Mesenchymal stem cell (in vitro differentiated cells and primary cell): ENCODE measurements around the gene SNTG2.

Experiments
- DNase-seq: peaks from one replicate; pipeline ENCODE4 v3.0.0-alpha.2; 2013
- H2AFZ ChIP-seq: one replicate; pipeline ENCODE4 v1.6.1; 2013; ENCODE audit warnings: low read depth, mild to moderate bottlenecking, control low read depth, inconsistent platforms, low read length, moderate library complexity
- H2AK5ac ChIP-seq: 2 replicates; pipeline ENCODE4 v1.6.1; 2013; ENCODE audit warnings: low read length, moderate library complexity, mild to moderate bottlenecking, inconsistent platforms; ENCODE audit not compliant: severe bottlenecking
- H2BK120ac ChIP-seq: one replicate; pipeline ENCODE4 v1.6.1; 2013; ENCODE audit warnings: low read depth, mild to moderate bottlenecking, inconsistent platforms, low read length, moderate library complexity
- H2BK12ac ChIP-seq, 2 experiments: one replicate each; pipeline ENCODE4 v1.6.1; 2013; ENCODE audit warnings: inconsistent platforms in 2 of 2, low read length in 2 of 2, mild to moderate bottlenecking in 2 of 2, moderate library complexity in 2 of 2, control low read depth in 1 of 2
- H2BK15ac ChIP-seq: one replicate; pipeline ENCODE4 v1.6.1; 2013; ENCODE audit warnings: mild to moderate bottlenecking, low read depth, inconsistent platforms; ENCODE audit not compliant: poor library complexity, severe bottlenecking
- H2BK5ac ChIP-seq: 2 replicates; pipeline ENCODE4 v1.6.1; 2013; ENCODE audit warnings: low read depth, mild to moderate bottlenecking, low read length, control low read depth, inconsistent platforms; ENCODE audit not compliant: poor library complexity, severe bottlenecking
- H3K14ac ChIP-seq, 2 experiments: one replicate each; pipeline ENCODE4 v1.6.1; 2013; ENCODE audit warnings: inconsistent platforms in 2 of 2, low read length in 2 of 2, control low read depth in 1 of 2, mild to moderate bottlenecking in 1 of 2, moderate library complexity in 1 of 2
- H3K18ac ChIP-seq, 2 experiments: one replicate each; pipeline ENCODE4 v1.6.1; 2013; ENCODE audit warnings: inconsistent platforms in 2 of 2, low read length in 2 of 2, control low read depth in 1 of 2, low read depth in 1 of 2, mild to moderate bottlenecking in 1 of 2
- H3K23ac ChIP-seq, 2 experiments: one replicate each; pipeline ENCODE4 v1.6.1; 2013; ENCODE audit warnings: inconsistent platforms in 2 of 2, low read length in 2 of 2, mild to moderate bottlenecking in 2 of 2, moderate library complexity in 2 of 2, control low read depth in 1 of 2
- H3K27ac ChIP-seq: 2 replicates; pipeline ENCODE4 v1.5.1; 2013; ENCODE audit warnings: mild to moderate bottlenecking, moderate library complexity, low read length, control low read depth, inconsistent platforms; ENCODE audit not compliant: poor library complexity, severe bottlenecking
- H3K27me3 ChIP-seq, 2 experiments: 2 replicates each; pipeline versions ENCODE4 v1.6.1 to v1.7.0; 2013; ENCODE audit warnings: low read length in 2 of 2, mild to moderate bottlenecking in 2 of 2, moderate library complexity in 2 of 2, control low read depth in 1 of 2, inconsistent platforms in 1 of 2; ENCODE audit not compliant: control insufficient read depth in 1 of 2, insufficient read depth in 1 of 2
- H3K36me3 ChIP-seq, 2 experiments: 2 replicates each; pipeline versions ENCODE4 v1.6.1 to v1.7.0; 2013; ENCODE audit warnings: low read length in 2 of 2, control low read depth in 1 of 2, inconsistent platforms in 1 of 2, low read depth in 1 of 2, mild to moderate bottlenecking in 1 of 2; ENCODE audit not compliant: insufficient read depth in 2 of 2, control insufficient read depth in 1 of 2
- H3K4ac ChIP-seq, 2 experiments: one replicate each; pipeline ENCODE4 v1.6.1; 2013; ENCODE audit warnings: inconsistent platforms in 2 of 2, low read length in 2 of 2, mild to moderate bottlenecking in 2 of 2, moderate library complexity in 2 of 2, control low read depth in 1 of 2, low read depth in 1 of 2
- H3K4me1 ChIP-seq: 2 replicates; pipeline ENCODE4 v1.6.1; 2013; ENCODE audit warnings: low read depth, low read length, control low read depth; ENCODE audit not compliant: control insufficient read depth, insufficient read depth
- H3K4me2 ChIP-seq: 2 replicates; pipeline ENCODE4 v1.6.1; 2013; ENCODE audit warnings: low read length, mild to moderate bottlenecking, inconsistent platforms; ENCODE audit not compliant: poor library complexity, severe bottlenecking
- H3K4me3 ChIP-seq, 2 experiments: 2 replicates each; pipeline versions ENCODE4 v1.5.1 to v1.7.0; 2013; ENCODE audit warnings: low read length in 2 of 2, mild to moderate bottlenecking in 2 of 2, control low read depth in 1 of 2, low read depth in 1 of 2; ENCODE audit not compliant: insufficient read depth in 1 of 2
- H3K79me1 ChIP-seq: replicated peaks from 2 replicates; pipeline ENCODE4 v1.6.1; 2013; ENCODE audit warnings: mild to moderate bottlenecking, control low read depth, low read length, inconsistent platforms; ENCODE audit not compliant: poor library complexity, severe bottlenecking
- H3K9ac ChIP-seq: 2 replicates; pipeline ENCODE4 v1.7.0; 2013; ENCODE audit warnings: mild to moderate bottlenecking, low read length, moderate library complexity
- H3K9me3 ChIP-seq: 2 replicates; pipeline ENCODE4 v1.7.0; 2013; ENCODE audit warnings: mild to moderate bottlenecking, low read length; ENCODE audit not compliant: control insufficient read depth
- H4K8ac ChIP-seq: one replicate; pipeline ENCODE4 v1.6.1; 2013; ENCODE audit warnings: inconsistent platforms, mild to moderate bottlenecking, low read length, moderate library complexity
- H4K91ac ChIP-seq: one replicate; pipeline ENCODE4 v1.6.1; 2013; ENCODE audit warnings: mild to moderate bottlenecking, low read length, inconsistent platforms
- WGBS: methylation state at CpG from one replicate; pipeline ENCODE4 v1.1.7; 2013; ENCODE audit warnings: mixed read lengths; 5-methylcytosine and 5-hydroxymethylcytosine counted together

SNTG2 gene

DNA sequence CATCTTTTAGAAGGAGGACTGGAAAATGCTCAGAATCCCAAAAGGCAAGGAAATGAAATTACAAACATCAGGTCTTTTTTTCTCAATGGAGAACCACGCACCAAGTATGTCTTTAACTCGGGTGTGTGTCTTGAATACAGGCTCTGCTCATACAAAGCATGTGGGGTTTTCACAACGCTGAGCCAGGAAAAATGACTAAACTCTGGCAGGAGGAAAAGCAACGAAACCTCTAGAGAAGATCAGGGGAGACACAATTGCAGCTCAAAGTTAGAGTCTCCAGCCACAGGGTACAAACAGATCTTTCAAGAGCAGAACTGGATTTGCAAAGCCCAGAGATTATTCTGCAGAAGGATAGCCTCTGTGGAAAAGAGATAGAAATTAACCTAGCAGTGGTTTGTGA, 419.8 kb downstream of the SNTG2 start:
- no peak overlapping the region for H2BK15ac ChIP-seq
- H3K14ac ChIP-seq: no peak overlapping the region
- H3K36me3 ChIP-seq: no peaks in the 10 kb centered on the region
- peaks cover 0 to 3% of the 10 kb centered on the region in 2 experiments for H3K27me3 ChIP-seq
- H2BK12ac ChIP-seq: no peak overlapping the region
- H3K23ac ChIP-seq: no peak overlapping the region
- WGBS: 66% methylated on average over 4 of the region's 4 CpGs
- DNase-seq: no peak
- H3K4me3 ChIP-seq: no peak overlapping the region
- no peak overlapping the region for H3K4ac ChIP-seq
- no peaks in the 10 kb centered on the region for H3K4me1 ChIP-seq
- H4K8ac ChIP-seq: no peak overlapping the region
- H3K9me3 ChIP-seq: no peaks in the 10 kb centered on the region
- no peak overlapping the region for H2BK120ac ChIP-seq
- H2AK5ac ChIP-seq: no peak overlapping the region
- H2BK5ac ChIP-seq: no peak overlapping the region
- no peak overlapping the region for H3K18ac ChIP-seq
- H3K9ac ChIP-seq: peak overlapping the region; percentile 15
- H3K27ac ChIP-seq: no peak overlapping the region
- no peak overlapping the region for H3K4me2 ChIP-seq
- no peak overlapping the region for H4K91ac ChIP-seq
- no peaks in the 10 kb centered on the region for H3K79me1 ChIP-seq
- no peak overlapping the region for H2AFZ ChIP-seq

DNA sequence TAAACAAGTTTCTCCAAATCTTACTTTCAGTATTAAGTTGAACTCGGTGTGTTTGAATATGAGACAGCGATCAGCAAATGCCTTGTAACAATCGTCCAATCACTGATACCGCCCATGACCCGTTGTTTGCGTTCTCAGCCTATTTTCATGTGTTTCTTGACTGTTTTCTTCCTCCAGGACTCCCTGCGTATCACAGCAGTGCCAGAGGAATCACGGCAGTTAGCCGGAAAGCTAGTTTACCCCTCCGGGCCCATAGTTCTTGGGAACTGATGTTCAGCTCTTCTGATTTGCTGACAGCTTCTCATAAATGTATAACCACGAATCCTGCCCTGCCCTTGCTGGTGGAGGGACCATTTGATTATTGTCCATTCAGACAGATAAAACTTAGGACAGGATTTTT, 420.4 kb downstream of the SNTG2 start:
- no peak overlapping the region for H3K4ac ChIP-seq
- WGBS: 90% methylated on average over 11 of the region's 11 CpGs
- no peak for DNase-seq

DNA sequence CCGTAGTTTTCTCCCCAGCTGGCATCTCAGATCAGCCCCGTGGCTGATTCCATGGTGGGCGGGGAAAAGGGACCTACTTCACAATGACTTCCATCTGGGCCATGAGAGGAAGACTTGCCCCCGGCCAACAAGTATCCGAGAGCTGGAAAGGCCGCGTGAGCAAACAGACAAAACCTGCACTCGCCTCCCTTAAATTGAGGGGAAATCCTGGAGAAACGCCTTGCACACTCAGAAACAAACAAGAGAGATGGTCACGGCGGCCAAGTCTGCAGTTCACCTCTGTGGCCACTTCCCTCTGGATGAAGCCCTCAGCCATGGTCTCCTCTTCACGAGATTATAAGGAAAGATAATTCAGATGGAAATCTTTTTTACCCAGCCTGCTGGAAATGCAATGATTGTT, 423.2 kb downstream of the SNTG2 start:
- H3K18ac ChIP-seq: no peak overlapping the region
- no peak overlapping the region for H2BK120ac ChIP-seq
- no peak for DNase-seq
- H3K27ac ChIP-seq: no peak overlapping the region
- no peak overlapping the region for H3K14ac ChIP-seq
- H3K27me3 ChIP-seq: peaks cover 0 to 3% of the 10 kb centered on the region in 2 experiments
- no peak overlapping the region for H4K8ac ChIP-seq
- H2AK5ac ChIP-seq: no peak overlapping the region
- H2BK12ac ChIP-seq: no peak overlapping the region
- no peak overlapping the region for H3K4ac ChIP-seq
- no peak overlapping the region for H3K4me2 ChIP-seq
- no peak overlapping the region for H2BK5ac ChIP-seq
- 79% methylated on average over 12 of the region's 12 CpGs for WGBS
- no peaks in the 10 kb centered on the region for H3K79me1 ChIP-seq
- no peaks in the 10 kb centered on the region for H3K4me1 ChIP-seq
- no peak overlapping the region for H3K23ac ChIP-seq
- no peak overlapping the region for H3K9ac ChIP-seq
- no peaks in the 10 kb centered on the region for H3K9me3 ChIP-seq
- H3K36me3 ChIP-seq: no peaks in the 10 kb centered on the region
- no peak overlapping the region for H2BK15ac ChIP-seq
- peak overlapping the region; percentile 24 for H2AFZ ChIP-seq
- H3K4me3 ChIP-seq: no peak overlapping the region
- H4K91ac ChIP-seq: no peak overlapping the region

More for the DNA sequence above, 420.4 kb downstream of the SNTG2 start:
- Histone ChIP-seq H3K79me1 (no peaks in the 10 kb centered on the region), H3K27me3 (peaks cover 0 to 3% of the 10 kb centered on the region in 2 experiments), H3K23ac (no peak overlapping the region), H2AFZ (no peak overlapping the region), H2AK5ac (no peak overlapping the region), H3K18ac (no peak overlapping the region), H3K36me3 (no peaks in the 10 kb centered on the region), H3K9ac (peak overlapping the region; percentile 15), H2BK120ac (no peak overlapping the region), H4K8ac (no peak overlapping the region), H3K14ac (no peak overlapping the region), H3K9me3 (no peaks in the 10 kb centered on the region), H4K91ac (no peak overlapping the region), H2BK5ac (no peak overlapping the region), H2BK15ac (no peak overlapping the region), H3K4me1 (no peaks in the 10 kb centered on the region), H3K4me3 (no peak overlapping the region), H2BK12ac (no peak overlapping the region), H3K4me2 (no peak overlapping the region), H3K27ac (no peak overlapping the region)

DNA sequence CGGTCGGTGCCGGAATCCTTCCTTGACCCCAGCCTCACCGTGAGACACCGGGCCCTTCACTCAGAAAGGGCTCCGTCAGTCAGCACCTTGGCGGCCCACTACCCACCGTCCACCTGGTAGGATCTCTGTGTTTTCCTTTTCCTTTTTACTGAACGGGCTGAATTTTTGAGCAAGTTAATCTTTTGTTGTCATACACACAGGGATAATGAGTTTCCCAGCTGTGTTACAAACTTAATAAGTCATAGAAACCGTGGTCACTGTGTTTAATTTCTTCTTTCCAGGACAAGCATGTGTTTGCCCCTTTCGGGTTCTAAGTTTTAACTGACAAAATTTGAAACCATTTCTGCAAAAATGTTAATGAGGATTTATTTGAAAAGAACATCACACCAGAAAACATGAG, 423.6 kb downstream of the SNTG2 start:
- Histone ChIP-seq H2BK15ac (no peak overlapping the region), H3K4me3 (no peak overlapping the region), H3K23ac (no peak overlapping the region), H2AFZ (no peak overlapping the region), H3K4me1 (no peaks in the 10 kb centered on the region), H2BK5ac (no peak overlapping the region), H3K9ac (no peak overlapping the region), H3K4me2 (no peak overlapping the region), H3K18ac (no peak overlapping the region), H4K91ac (no peak overlapping the region), H3K9me3 (no peaks in the 10 kb centered on the region), H3K27me3 (peaks cover 0 to 3% of the 10 kb centered on the region in 2 experiments), H3K36me3 (no peaks in the 10 kb centered on the region), H2AK5ac (no peak overlapping the region), H2BK120ac (no peak overlapping the region), H3K27ac (no peak overlapping the region), H2BK12ac (no peak overlapping the region), H4K8ac (no peak overlapping the region), H3K14ac (no peak overlapping the region), H3K79me1 (no peaks in the 10 kb centered on the region), H3K4ac (no peak overlapping the region)
- 89% methylated on average over 9 of the region's 11 CpGs for WGBS
- no peak for DNase-seq
